Measurements from ENCODE around the gene ARSA. TPM values are rescaled to one million over a fixed set of nuclear protein-coding genes. Genes with fewer than 3 reads are reported as not detected.

Gene ARSA
- total and polyA plus RNA-seq, 2 experiments from 2014 or later: 8.1 to 8.2 TPM

GRCh38 chr22:50606946-50607658, 20.9 kb downstream of the ARSA start (continued):
- TF ChIP-seq, protein P1, sequence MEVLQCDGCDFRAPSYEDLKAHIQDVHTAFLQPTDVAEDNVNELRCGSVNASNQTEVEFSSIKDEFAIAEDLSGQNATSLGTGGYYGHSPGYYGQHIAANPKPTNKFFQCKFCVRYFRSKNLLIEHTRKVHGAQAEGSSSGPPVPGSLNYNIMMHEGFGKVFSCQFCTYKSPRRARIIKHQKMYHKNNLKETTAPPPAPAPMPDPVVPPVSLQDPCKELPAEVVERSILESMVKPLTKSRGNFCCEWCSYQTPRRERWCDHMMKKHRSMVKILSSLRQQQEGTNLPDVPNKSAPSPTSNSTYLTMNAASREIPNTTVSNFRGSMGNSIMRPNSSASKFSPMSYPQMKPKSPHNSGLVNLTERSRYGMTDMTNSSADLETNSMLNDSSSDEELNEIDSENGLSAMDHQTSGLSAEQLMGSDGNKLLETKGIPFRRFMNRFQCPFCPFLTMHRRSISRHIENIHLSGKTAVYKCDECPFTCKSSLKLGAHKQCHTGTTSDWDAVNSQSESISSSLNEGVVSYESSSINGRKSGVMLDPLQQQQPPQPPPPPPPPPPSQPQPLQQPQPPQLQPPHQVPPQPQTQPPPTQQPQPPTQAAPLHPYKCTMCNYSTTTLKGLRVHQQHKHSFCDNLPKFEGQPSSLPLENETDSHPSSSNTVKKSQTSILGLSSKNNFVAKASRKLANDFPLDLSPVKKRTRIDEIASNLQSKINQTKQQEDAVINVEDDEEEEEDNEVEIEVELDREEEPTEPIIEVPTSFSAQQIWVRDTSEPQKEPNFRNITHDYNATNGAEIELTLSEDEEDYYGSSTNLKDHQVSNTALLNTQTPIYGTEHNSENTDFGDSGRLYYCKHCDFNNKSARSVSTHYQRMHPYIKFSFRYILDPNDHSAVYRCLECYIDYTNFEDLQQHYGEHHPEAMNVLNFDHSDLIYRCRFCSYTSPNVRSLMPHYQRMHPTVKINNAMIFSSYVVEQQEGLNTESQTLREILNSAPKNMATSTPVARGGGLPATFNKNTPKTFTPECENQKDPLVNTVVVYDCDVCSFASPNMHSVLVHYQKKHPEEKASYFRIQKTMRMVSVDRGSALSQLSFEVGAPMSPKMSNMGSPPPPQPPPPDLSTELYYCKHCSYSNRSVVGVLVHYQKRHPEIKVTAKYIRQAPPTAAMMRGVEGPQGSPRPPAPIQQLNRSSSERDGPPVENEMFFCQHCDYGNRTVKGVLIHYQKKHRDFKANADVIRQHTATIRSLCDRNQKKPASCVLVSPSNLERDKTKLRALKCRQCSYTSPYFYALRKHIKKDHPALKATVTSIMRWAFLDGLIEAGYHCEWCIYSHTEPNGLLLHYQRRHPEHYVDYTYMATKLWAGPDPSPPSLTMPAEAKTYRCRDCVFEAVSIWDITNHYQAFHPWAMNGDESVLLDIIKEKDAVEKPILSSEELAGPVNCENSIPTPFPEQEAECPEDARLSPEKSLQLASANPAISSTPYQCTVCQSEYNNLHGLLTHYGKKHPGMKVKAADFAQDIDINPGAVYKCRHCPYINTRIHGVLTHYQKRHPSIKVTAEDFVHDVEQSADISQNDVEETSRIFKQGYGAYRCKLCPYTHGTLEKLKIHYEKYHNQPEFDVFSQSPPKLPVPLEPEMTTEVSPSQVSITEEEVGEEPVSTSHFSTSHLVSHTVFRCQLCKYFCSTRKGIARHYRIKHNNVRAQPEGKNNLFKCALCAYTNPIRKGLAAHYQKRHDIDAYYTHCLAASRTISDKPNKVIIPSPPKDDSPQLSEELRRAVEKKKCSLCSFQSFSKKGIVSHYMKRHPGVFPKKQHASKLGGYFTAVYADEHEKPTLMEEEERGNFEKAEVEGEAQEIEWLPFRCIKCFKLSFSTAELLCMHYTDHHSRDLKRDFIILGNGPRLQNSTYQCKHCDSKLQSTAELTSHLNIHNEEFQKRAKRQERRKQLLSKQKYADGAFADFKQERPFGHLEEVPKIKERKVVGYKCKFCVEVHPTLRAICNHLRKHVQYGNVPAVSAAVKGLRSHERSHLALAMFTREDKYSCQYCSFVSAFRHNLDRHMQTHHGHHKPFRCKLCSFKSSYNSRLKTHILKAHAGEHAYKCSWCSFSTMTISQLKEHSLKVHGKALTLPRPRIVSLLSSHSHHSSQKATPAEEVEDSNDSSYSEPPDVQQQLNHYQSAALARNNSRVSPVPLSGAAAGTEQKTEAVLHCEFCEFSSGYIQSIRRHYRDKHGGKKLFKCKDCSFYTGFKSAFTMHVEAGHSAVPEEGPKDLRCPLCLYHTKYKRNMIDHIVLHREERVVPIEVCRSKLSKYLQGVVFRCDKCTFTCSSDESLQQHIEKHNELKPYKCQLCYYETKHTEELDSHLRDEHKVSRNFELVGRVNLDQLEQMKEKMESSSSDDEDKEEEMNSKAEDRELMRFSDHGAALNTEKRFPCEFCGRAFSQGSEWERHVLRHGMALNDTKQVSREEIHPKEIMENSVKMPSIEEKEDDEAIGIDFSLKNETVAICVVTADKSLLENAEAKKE (CRISPR knock-in tag; IDR thresholded peaks at IDR 0.05): no peak
- TF ChIP-seq POLR2AphosphoS5 (IDR thresholded peaks at IDR 0.05; ENCODE audit: low read depth): no peak
- TF ChIP-seq CREB1 (CRISPR knock-in tag; IDR thresholded peaks at IDR 0.05; ENCODE audit: low read depth): no peak
- no peak for TF ChIP-seq ZNF331 (CRISPR knock-in tag; IDR thresholded peaks at IDR 0.05; ENCODE audit: low read depth)

DNA sequence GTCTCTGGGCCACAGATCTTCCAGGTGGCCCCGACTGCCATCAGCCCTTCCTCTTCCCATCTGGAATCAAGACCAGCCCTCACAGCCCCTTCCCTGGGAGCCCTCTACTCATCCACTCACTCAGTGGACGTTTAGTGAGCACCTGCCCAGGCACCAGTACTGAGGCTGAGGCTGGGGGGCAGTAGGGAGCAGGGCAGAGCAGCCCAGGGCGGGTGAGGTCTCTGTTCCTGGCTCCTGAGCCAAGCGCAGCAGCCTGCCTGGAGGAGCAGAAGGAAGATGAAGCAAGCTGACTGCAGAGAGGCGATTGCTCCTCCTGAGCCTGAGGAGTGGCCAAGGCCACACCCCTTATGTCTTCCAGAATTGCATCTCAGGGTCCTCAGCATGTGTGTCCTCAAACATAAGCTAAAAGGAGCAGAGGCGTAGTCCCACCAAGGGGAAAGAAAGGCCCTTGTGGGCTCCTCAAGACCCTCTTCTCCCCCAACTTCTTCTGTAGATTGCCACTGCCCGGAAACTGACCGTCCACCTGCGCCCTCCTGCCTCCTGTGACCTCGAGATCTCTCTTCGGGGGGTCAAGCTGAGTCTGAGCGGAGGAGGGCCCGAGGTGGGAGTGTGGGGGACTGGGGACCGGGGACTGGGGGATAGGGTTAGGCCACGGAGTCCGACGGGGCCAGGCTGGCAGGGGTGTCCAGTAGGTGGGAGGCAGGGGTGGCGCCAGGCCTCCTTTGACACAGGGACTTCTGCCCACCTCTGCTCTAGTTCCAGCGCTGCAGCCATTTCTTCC, 21.6 kb downstream of the ARSA start:
- Histone ChIP-seq H3K9me2 (ENCODE audit: insufficient read depth) (no peaks in the 10 kb centered on the region), H3K4me3 (no peak overlapping the region), H3K79me2 (replicated peaks; ENCODE audit: insufficient read depth) (no peaks in the 10 kb centered on the region), H2AFZ (no peak overlapping the region), H3K4me2 (no peak overlapping the region), H3K27ac (ENCODE audit: low read depth) (no peak overlapping the region), H3K4me1 (ENCODE audit: insufficient read depth) (no peaks in the 10 kb centered on the region; the same call in 1 of the 2 replicates), H4K20me1 (replicated peaks; ENCODE audit: insufficient read depth) (no peaks in the 10 kb centered on the region), H3F3A (replicated peaks; ENCODE audit: low read depth) (no peaks in the 10 kb centered on the region), H3K27me3 (ENCODE audit: insufficient read depth) (peaks cover 53% of the 10 kb centered on the region), H3K36me3 (ENCODE audit: insufficient read depth) (no peaks in the 10 kb centered on the region)
- H3K9me3 Mint-ChIP-seq: no peaks in the 10 kb centered on the region
- ATAC-seq: peak; percentile 27
- no peak for DNase-seq (ENCODE audit: low spot score)
- H3K27me3 Mint-ChIP-seq (ENCODE audit: insufficient read depth, low read depth, poor library complexity): peaks cover 59% of the 10 kb centered on the region
- H3K36me3 Mint-ChIP-seq (ENCODE audit: low read depth): no peaks in the 10 kb centered on the region; the same call in 2 of the 3 replicates
- H3K27ac Mint-ChIP-seq: no peak overlapping the region
- TF ChIP-seq POLR2AphosphoS5 (IDR thresholded peaks at IDR 0.05; ENCODE audit: low read depth) (no peak), REST (IDR thresholded peaks at IDR 0.05; ENCODE audit: unreplicated experiment) (no peak), EZH2phosphoT487 (IDR thresholded peaks at IDR 0.05; ENCODE audit: unreplicated experiment) (no peak), CTCF (conservative IDR thresholded peaks at IDR 0.05; ENCODE audit: low read depth in 2 of 2) (peak; percentile 10 to 25; a peak in 1 of 4 replicates), STAT1 (IDR thresholded peaks at IDR 0.05; ENCODE audit: unreplicated experiment) (no peak)
- TF ChIP-seq, protein P2, sequence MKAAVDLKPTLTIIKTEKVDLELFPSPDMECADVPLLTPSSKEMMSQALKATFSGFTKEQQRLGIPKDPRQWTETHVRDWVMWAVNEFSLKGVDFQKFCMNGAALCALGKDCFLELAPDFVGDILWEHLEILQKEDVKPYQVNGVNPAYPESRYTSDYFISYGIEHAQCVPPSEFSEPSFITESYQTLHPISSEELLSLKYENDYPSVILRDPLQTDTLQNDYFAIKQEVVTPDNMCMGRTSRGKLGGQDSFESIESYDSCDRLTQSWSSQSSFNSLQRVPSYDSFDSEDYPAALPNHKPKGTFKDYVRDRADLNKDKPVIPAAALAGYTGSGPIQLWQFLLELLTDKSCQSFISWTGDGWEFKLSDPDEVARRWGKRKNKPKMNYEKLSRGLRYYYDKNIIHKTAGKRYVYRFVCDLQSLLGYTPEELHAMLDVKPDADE (IDR thresholded peaks at IDR 0.05): no peak
- H3K4me1 Mint-ChIP-seq: peaks cover 12% of the 10 kb centered on the region
- H3K4me3 Mint-ChIP-seq: no peak overlapping the region

Data from GM23338 (cell line).